ENCODE results near the gene SLC7A8. TPM values are rescaled to one million over a fixed set of nuclear protein-coding genes. Genes with fewer than 3 reads are reported as not detected.

Gene SLC7A8
- total RNA-seq, 1 experiment from 2014 or later, result 0.90 TPM

DNA sequence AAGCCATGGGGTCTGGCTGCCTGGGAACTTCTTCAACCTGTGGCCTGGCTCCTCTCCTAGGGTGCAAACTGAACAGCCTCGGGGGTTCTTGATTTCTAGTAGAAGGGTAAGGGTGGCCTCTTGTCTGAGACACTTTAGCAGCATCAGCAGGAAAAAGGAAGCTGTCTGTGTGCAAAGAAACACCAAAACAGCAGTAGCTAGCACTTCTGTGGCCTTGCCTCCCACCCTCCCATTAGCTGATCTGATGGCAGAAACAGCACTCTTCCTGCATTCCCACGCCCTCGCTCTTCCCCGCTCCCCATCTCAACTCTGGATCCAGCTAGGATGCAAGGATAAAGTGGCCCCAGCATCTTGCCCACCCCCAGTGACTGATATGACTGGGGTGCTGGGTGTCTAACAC, 20.7 kb downstream of the SLC7A8 start:
- no peaks in the 10 kb centered on the region for H3K9me3 ChIP-seq (ENCODE audit: control insufficient read depth, insufficient read depth, low read depth, low read length)
- no TSS peak for BruUV-seq (replicated peaks)
- intact Hi-C loops (cut with micrococcal nuclease; ENCODE audit: unreplicated experiment) (no loop called here), in situ Hi-C loops (cut with HindIII; ENCODE audit: low pct_unique_long_range_greater_than_20kb, low sequenced_read_pairs) (no loop called here)
- POLR2A ChIA-PET, result no interaction called here
- CTCF ChIA-PET, result no interaction called here
- no peaks in the 10 kb centered on the region for H3K27me3 ChIP-seq (ENCODE audit: control insufficient read depth, insufficient read depth, low read length)
- ATAC-seq (no peak), DNase-seq (ENCODE audit: low read depth, low spot score) (no peak)
- no peaks in the 10 kb centered on the region for H3K36me3 ChIP-seq (ENCODE audit: control insufficient read depth, insufficient read depth, low read length)
- H3K4me3 ChIP-seq (ENCODE audit: low read depth in 2 of 2, low read length in 2 of 2), result no peak overlapping the region
- H3K4me1 ChIP-seq (ENCODE audit: control insufficient read depth, insufficient read depth, low read length), result no peaks in the 10 kb centered on the region
- TF ChIP-seq TCF7L2 (IDR thresholded peaks at IDR 0.05; ENCODE audit: low read depth, low read length), result no peak
- TF ChIP-seq, protein P1, sequence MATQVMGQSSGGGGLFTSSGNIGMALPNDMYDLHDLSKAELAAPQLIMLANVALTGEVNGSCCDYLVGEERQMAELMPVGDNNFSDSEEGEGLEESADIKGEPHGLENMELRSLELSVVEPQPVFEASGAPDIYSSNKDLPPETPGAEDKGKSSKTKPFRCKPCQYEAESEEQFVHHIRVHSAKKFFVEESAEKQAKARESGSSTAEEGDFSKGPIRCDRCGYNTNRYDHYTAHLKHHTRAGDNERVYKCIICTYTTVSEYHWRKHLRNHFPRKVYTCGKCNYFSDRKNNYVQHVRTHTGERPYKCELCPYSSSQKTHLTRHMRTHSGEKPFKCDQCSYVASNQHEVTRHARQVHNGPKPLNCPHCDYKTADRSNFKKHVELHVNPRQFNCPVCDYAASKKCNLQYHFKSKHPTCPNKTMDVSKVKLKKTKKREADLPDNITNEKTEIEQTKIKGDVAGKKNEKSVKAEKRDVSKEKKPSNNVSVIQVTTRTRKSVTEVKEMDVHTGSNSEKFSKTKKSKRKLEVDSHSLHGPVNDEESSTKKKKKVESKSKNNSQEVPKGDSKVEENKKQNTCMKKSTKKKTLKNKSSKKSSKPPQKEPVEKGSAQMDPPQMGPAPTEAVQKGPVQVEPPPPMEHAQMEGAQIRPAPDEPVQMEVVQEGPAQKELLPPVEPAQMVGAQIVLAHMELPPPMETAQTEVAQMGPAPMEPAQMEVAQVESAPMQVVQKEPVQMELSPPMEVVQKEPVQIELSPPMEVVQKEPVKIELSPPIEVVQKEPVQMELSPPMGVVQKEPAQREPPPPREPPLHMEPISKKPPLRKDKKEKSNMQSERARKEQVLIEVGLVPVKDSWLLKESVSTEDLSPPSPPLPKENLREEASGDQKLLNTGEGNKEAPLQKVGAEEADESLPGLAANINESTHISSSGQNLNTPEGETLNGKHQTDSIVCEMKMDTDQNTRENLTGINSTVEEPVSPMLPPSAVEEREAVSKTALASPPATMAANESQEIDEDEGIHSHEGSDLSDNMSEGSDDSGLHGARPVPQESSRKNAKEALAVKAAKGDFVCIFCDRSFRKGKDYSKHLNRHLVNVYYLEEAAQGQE (IDR thresholded peaks at IDR 0.05; ENCODE audit: insufficient read depth in 1 of 2, low read depth in 2 of 2, low read length in 1 of 2), result no peak
- TF ChIP-seq, protein P2, sequence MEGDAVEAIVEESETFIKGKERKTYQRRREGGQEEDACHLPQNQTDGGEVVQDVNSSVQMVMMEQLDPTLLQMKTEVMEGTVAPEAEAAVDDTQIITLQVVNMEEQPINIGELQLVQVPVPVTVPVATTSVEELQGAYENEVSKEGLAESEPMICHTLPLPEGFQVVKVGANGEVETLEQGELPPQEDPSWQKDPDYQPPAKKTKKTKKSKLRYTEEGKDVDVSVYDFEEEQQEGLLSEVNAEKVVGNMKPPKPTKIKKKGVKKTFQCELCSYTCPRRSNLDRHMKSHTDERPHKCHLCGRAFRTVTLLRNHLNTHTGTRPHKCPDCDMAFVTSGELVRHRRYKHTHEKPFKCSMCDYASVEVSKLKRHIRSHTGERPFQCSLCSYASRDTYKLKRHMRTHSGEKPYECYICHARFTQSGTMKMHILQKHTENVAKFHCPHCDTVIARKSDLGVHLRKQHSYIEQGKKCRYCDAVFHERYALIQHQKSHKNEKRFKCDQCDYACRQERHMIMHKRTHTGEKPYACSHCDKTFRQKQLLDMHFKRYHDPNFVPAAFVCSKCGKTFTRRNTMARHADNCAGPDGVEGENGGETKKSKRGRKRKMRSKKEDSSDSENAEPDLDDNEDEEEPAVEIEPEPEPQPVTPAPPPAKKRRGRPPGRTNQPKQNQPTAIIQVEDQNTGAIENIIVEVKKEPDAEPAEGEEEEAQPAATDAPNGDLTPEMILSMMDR (IDR thresholded peaks at IDR 0.05), result no peak
- no peak for TF ChIP-seq SIN3A (IDR thresholded peaks at IDR 0.05; ENCODE audit: borderline replicate concordance, insufficient read depth, low read depth, low read length)
- TF ChIP-seq POLR2AphosphoS5 (IDR thresholded peaks at IDR 0.05; ENCODE audit: low read depth, low read length), result no peak
- H3K27ac ChIP-seq (ENCODE audit: low read length), result no peak overlapping the region

DNA sequence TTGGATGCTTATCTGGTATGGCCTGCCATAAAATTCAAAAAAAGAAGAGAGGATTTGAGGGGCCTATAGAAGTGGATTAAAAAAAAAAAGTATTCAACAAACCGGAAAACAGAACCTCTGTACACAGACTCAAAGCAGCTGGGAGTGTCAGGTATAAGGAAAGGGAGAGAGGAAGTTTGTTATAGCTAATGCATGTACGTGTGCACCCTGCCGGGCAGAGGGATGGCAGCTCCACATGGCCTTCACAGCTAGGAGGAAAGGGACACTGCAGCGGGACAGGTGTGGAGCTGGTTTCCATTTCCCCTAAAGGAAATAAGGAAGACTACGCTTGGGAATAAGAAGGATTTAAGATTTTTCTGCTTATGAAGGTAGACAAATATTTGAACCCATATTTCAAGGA, 21.5 kb downstream of the SLC7A8 start:
- no TSS peak for BruUV-seq (replicated peaks)
- ChIA-PET CTCF (no interaction called here), POLR2A (interaction anchor here (0.7 kb wide), 1 partner anchor 18 kb away, joined by 8 read pairs; no protein-coding TSS in a partner anchor)

More for the DNA sequence above, 21.5 kb downstream of the SLC7A8 start:
- no peaks in the 10 kb centered on the region for H3K36me3 ChIP-seq (ENCODE audit: control insufficient read depth, insufficient read depth, low read length)
- TF ChIP-seq SIN3A (IDR thresholded peaks at IDR 0.05; ENCODE audit: borderline replicate concordance, insufficient read depth, low read depth, low read length), result no peak
- TF ChIP-seq, protein P2 (IDR thresholded peaks at IDR 0.05), result no peak
- no peak for TF ChIP-seq POLR2AphosphoS5 (IDR thresholded peaks at IDR 0.05; ENCODE audit: low read depth, low read length)
- TF ChIP-seq, protein P1 (IDR thresholded peaks at IDR 0.05; ENCODE audit: insufficient read depth in 1 of 2, low read depth in 2 of 2, low read length in 1 of 2), result no peak
- no peak for TF ChIP-seq TCF7L2 (IDR thresholded peaks at IDR 0.05; ENCODE audit: low read depth, low read length)
- in situ Hi-C loops (cut with HindIII; ENCODE audit: low pct_unique_long_range_greater_than_20kb, low sequenced_read_pairs), result no loop called here
- no peaks in the 10 kb centered on the region for H3K27me3 ChIP-seq (ENCODE audit: control insufficient read depth, insufficient read depth, low read length)
- no peaks in the 10 kb centered on the region for H3K9me3 ChIP-seq (ENCODE audit: control insufficient read depth, insufficient read depth, low read depth, low read length)
- no peaks in the 10 kb centered on the region for H3K4me1 ChIP-seq (ENCODE audit: control insufficient read depth, insufficient read depth, low read length)
- no peak overlapping the region for H3K27ac ChIP-seq (ENCODE audit: low read length)
- no peak overlapping the region for H3K4me3 ChIP-seq (ENCODE audit: low read depth in 2 of 2, low read length in 2 of 2)
- ATAC-seq (no peak), DNase-seq (ENCODE audit: low read depth, low spot score) (no peak)
- intact Hi-C loops (cut with micrococcal nuclease; ENCODE audit: unreplicated experiment), result no loop called here
